KMS-11 (cell line): ENCODE results near the gene SDC1.

Source experiments
- H2AFZ ChIP-seq: fragments of 200-600 bp; sonication (generic); 2 replicates; pipeline ENCODE4 v1.6.1; 2016; ENCODE audit warnings: antibody characterized with exemption, mixed run types, low read depth
- H3K27ac ChIP-seq: fragments of 200-600 bp; sonication (generic); 2 replicates; pipeline ENCODE4 v1.6.1; 2016; ENCODE audit warnings: mild to moderate bottlenecking, mixed run types
- H3K27me3 ChIP-seq: fragments of 200-600 bp; sonication (generic); 2 replicates; pipeline ENCODE4 v1.6.1; 2017; ENCODE audit warnings: mild to moderate bottlenecking, low read depth, mixed run types, moderate library complexity; ENCODE audit not compliant: insufficient read depth
- H3K36me3 ChIP-seq: fragments of 200-600 bp; sonication (generic); 2 replicates; pipeline ENCODE4 v1.6.1; 2017; ENCODE audit warnings: mild to moderate bottlenecking, mixed run types; ENCODE audit not compliant: insufficient read depth
- H3K4me1 ChIP-seq: fragments of 200-600 bp; sonication (generic); 2 replicates; pipeline ENCODE4 v1.6.1; 2016; ENCODE audit warnings: mild to moderate bottlenecking, low read depth, mixed run types; ENCODE audit not compliant: poor library complexity, severe bottlenecking
- H3K4me2 ChIP-seq: fragments of 200-600 bp; sonication (generic); 2 replicates; pipeline ENCODE4 v1.7.0; 2016; ENCODE audit warnings: mild to moderate bottlenecking, mixed run types
- H3K4me3 ChIP-seq: fragments of 200-600 bp; sonication (generic); IDR thresholded peaks from 2 replicates; pipeline ENCODE4 v1.6.1; 2017; ENCODE audit warnings: low read depth, low read length, mixed read lengths; ENCODE audit not compliant: insufficient read depth
- H3K79me2 ChIP-seq: fragments of 200-600 bp; sonication (generic); 2 replicates; pipeline ENCODE4 v1.6.1; 2016; ENCODE audit warnings: low read depth, mixed run types; ENCODE audit not compliant: insufficient read depth
- H3K9ac ChIP-seq: fragments of 200-600 bp; sonication (generic); 2 replicates; pipeline ENCODE4 v1.6.1; 2016; ENCODE audit warnings: mild to moderate bottlenecking, mixed run types
- H4K20me1 ChIP-seq: fragments of 200-600 bp; sonication (generic); 2 replicates; pipeline ENCODE4 v1.6.1; 2016; ENCODE audit warnings: mild to moderate bottlenecking, mixed run types; ENCODE audit not compliant: insufficient read depth
- CTCF ChIP-seq: fragments of 200-600 bp; sonication (generic); conservative IDR thresholded peaks from 2 replicates; pipeline ENCODE4 v1.6.1; 2017; ENCODE audit warnings: low read depth, mild to moderate bottlenecking, antibody characterized with exemption, low read length, moderate library complexity, mixed read lengths

The SDC1 gene

GRCh38 chr2:20178666-20179465 lies 46.1 kb downstream of the SDC1 start:
- Histone ChIP-seq H2AFZ (no peak overlapping the region), H3K36me3 (no peaks in the 10 kb centered on the region), H3K27ac (no peak overlapping the region), H3K79me2 (no peaks in the 10 kb centered on the region), H3K4me1 (no peaks in the 10 kb centered on the region), H3K4me3 (no peak overlapping the region), H3K9ac (no peak overlapping the region), H3K4me2 (no peak overlapping the region), H3K27me3 (no peaks in the 10 kb centered on the region), H4K20me1 (no peaks in the 10 kb centered on the region)
- no peak for TF ChIP-seq CTCF

DNA sequence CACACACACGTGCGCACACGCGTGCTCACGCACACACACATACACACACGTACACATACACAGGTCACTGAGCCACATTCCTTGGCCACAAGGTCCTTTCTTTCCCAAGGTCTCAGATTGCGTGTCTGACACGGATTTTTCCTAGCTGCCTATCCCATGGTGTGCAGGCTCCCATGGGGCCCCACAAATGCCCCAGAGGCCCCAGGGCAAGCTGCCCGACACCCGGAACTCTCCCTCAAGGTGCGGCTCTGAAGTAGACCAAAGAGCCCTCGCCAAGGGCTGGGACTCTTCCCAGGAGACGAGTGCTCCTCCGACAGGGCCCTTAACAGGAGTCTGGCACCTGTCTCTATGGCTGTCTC lies 46.7 kb downstream of the SDC1 start:
- Histone ChIP-seq H3K79me2 (no peaks in the 10 kb centered on the region), H3K4me2 (no peak overlapping the region), H3K27ac (no peak overlapping the region), H3K27me3 (no peaks in the 10 kb centered on the region), H4K20me1 (no peaks in the 10 kb centered on the region), H3K4me3 (no peak overlapping the region), H2AFZ (no peak overlapping the region), H3K4me1 (no peaks in the 10 kb centered on the region), H3K9ac (no peak overlapping the region), H3K36me3 (no peaks in the 10 kb centered on the region)
- TF ChIP-seq CTCF = no peak

GRCh38 chr2:20177556-20178248 lies 47.2 kb downstream of the SDC1 start:
- no peak overlapping the region for H3K4me3 ChIP-seq
- H3K27ac ChIP-seq = no peak overlapping the region
- H3K79me2 ChIP-seq = no peaks in the 10 kb centered on the region
- H3K4me2 ChIP-seq = no peak overlapping the region
- H3K9ac ChIP-seq = no peak overlapping the region
- H4K20me1 ChIP-seq = no peaks in the 10 kb centered on the region
- TF ChIP-seq CTCF = no peak
- no peaks in the 10 kb centered on the region for H3K36me3 ChIP-seq
- no peaks in the 10 kb centered on the region for H3K4me1 ChIP-seq
- H3K27me3 ChIP-seq = no peaks in the 10 kb centered on the region
- H2AFZ ChIP-seq = no peak overlapping the region

DNA sequence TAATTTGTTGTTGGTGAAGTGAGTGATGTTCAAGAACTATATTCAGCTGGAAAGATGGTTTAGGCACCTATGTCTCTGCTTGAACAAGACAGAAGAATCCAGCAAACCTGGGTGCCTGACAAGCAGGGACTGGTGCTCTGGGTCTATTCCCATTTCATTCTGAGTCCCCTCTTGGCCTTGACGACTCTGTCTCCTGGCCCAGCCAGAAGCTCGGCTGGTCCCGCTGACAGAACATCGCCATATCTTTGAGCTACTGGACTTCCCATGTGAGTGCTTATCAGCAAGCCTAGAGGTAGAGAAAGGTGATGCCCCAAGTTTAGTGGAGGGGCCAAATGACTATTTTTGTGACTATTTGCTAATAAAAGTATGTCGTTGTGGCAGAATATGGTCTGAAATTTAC lies 48.2 kb downstream of the SDC1 start:
- no peak overlapping the region for H3K9ac ChIP-seq
- no peaks in the 10 kb centered on the region for H3K79me2 ChIP-seq
- no peak overlapping the region for H2AFZ ChIP-seq
- no peak overlapping the region for H3K27ac ChIP-seq
- H3K27me3 ChIP-seq = no peaks in the 10 kb centered on the region
- no peaks in the 10 kb centered on the region for H3K4me1 ChIP-seq
- H3K4me3 ChIP-seq = no peak overlapping the region
- H4K20me1 ChIP-seq = no peaks in the 10 kb centered on the region
- TF ChIP-seq CTCF = no peak
- no peak overlapping the region for H3K4me2 ChIP-seq
- H3K36me3 ChIP-seq = no peaks in the 10 kb centered on the region
